Astrocyte (in vitro differentiated cells and primary cell): ENCODE results near the gene SMG7.

ENCODE experiments used
- CTCF ChIP-seq: IDR thresholded peaks from 2 replicates; pipeline ENCODE4 v1.5.1; 2011; ENCODE audit warnings: low read depth, mild to moderate bottlenecking, inconsistent platforms, low read length, moderate library complexity; ENCODE audit not compliant: insufficient read depth
- EZH2 ChIP-seq: IDR thresholded peaks from 2 replicates; pipeline ENCODE4 v1.6.1; 2012; ENCODE audit warnings: mild to moderate bottlenecking, low read length, inconsistent platforms; ENCODE audit not compliant: insufficient read depth

GRCh38 chr1:183569801-183570200, 97.5 kb downstream of the SMG7 start:
- TF ChIP-seq CTCF (no peak), EZH2 (no peak)
